ENCODE data around the gene ARHGEF5.
"Not testable (repeated sequence)": the region's sequence is repeated elsewhere in the genome, so short reads cannot be mapped to it uniquely, and the experiment has no call there.

Gene ARHGEF5

DNA sequence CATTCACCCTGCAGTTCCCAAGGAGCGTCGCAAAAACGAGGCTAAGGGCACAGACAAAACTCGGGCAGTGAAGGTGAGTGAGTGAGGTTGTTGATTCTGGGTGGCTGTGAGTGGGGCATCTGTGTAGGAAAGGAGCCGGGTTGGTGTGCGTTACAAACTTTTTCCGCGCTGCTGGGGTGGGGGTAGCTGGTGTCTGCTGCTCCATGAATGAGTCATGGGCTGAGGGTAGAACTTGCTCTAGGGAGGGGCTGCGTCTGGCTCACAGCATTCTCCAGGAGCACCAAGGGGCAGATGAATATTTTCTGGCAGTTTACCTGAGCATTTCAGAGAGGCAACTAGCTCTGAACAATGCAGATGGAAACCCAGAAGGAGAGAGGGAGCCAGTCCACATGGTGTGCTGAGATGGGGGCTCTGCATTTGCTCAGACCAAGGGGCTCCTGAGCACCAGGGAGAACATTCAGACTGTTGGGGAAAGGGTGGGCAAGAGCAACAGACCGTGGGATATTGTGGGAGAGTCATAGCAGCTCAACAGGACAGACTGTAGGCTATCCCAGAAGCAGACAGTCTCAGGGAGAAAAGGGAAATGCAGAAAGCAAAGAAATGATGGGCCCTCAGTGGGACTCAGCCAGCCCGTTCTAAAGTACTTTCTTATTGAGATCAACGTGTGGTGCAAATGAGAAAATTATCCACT lies 29.5 kb downstream of the ARHGEF5 start:
- no peak for DNase-seq

DNA sequence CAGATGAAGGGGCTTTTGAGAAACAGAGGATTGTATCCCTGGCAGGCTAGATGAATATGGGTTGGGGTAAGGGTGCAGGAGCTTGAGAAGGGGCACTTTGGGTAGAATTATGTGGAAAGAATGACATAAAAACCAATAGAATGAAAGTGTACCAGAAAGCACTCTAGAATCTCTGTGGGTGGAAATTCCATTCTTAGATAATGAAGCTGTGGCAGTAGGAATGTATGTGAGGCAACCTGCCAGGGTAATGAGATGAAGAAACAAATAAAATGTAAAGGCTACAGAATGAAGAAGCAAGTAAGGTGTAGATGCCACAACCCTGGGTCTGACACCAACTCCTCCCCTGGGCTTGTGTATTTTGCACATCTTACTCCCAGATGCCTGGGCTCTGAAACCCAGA lies 31.5 kb downstream of the ARHGEF5 start:
- DNase-seq: no peak

DNA sequence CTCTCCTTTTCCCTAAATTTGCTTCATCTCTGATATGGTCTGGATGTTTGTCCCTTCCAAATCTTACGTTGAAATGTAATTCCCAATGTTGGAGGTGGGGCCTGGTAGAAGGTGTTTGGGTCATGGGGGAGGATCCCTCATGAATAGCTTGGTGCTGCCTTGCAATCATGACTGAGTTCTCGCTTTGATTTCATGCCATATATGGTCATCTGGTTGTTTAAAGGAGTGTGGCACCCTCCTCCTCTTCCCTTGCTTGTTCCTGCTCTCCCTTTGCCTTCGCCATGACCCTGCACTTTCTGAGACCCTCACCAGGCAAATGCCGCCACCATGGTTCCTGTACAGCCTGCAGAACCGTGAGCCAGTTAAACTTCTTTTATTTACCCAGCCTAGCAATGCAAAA lies 33.7 kb downstream of the ARHGEF5 start:
- DNase-seq: no peak

DNA sequence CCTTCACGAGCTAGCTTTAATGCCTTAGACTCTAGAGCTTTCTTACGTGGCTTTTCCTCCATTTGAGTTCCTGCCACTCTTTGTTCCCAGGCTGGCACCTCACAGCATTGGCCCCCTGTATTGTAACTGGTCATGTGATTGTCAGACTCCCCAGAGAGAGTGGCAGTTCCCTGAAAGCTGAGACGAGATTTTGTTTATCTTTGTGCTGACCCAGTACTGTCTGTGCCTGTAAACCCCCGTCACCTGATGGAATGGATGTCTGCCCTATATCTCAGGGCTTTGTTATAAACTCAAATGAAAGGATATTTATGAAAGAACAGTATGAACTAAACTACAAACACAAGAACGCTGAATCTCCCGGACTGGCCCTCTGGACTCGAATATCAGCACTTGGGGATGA lies 35.3 kb downstream of the ARHGEF5 start:
- no peak for DNase-seq

DNA sequence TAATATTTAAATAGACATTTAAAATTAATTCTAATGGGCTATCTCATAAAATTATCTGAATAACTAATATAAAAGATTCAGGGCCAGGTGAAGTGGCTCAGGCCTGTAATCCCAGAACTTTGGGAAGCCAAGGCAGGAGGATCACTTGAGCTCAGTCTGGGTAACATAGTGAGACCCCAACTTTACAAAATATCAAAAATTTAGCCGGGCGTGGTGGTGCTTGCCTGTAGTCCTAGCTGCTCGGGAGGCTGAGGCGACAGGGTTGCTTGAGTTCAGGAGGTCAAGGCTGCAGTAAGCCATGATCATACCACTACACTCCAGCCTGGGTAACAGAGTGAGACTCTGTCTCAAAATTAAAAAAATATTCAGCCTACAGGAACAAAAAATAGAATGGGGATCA lies 35.8 kb downstream of the ARHGEF5 start:
- no peak for DNase-seq

DNA sequence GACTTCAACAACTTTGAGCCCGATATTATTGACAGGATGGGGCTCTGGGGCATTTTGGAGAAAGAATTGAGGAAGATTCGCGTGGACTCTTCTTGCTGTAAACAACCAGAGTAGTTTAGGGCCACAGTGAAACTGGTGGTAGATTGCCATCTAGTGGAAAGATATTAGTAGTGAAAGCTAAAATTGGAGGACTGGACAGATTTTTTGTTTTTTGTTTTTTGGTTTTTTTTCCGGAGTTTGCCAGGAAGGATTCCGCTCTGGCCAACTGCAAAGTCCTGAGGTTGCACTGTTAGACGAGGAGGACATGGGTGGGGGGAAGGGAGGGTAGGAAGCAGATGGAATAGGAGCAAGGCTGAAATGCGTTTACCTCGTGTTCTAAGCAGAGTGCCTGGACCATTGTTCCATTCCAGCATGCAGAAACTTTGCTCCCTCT lies 36.6 kb downstream of the ARHGEF5 start:
- DNase-seq: no peak

DNA sequence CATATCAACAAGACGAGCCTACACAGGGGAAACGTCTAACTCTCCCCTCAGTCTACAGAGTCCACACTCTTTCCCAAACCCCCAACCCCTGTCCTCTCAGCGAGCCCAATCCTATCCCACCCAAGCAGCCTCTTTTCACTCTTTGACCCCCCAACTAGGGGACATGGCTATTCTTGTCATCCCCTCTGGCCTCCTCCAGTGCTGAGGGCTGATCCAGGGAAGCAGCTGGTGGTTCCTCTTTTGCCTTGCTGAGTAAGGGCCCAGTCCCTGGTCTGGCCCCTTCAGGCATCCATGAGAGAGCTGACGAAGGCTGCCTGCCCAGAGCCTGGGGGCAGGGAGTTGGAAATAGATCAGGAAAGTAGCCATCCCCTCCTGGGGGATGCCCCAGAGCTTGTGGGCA lies 41.9 kb downstream of the ARHGEF5 start:
- DNase-seq: no peak

DNA sequence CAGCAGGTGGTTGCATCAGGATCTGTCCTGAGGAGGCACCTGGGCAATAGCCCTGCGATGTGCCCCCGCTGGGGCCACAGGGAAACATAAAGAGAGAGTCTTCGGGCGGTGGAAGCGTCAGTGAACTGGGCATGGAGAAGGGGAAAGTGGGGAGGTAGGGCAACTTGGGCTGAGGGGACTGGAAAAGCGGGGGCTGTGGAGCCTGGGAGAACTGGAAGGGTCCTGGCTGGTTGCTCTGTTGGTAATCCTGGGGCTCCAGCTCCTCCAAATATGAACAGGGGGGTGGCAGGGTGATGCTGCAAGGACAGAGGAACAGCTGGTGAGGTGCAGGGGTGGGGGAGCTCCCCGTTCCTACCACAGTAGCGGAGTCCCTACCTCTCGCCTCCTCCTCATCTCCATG lies 43.1 kb downstream of the ARHGEF5 start:
- DNase-seq: no peak

DNA sequence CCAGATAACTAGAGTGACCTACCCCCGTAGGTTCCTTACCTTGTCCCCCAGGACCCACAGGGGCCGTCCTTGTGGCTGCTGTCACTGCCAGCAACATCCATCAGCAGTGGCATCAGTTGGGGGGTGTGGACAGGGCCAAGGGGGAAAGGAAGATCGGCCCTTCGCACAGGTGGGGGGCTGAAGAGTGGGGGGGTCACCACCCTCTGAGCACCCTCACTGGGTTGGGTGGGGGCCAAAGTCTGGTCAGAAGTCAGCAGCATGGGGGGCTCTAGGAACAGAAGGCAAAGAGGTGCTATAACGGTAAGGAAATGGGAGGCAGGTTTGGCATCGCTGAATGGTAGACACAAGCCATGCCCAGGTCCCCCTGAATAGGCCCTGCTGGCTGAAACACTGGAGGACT lies 43.7 kb downstream of the ARHGEF5 start:
- no peak for DNase-seq

DNA sequence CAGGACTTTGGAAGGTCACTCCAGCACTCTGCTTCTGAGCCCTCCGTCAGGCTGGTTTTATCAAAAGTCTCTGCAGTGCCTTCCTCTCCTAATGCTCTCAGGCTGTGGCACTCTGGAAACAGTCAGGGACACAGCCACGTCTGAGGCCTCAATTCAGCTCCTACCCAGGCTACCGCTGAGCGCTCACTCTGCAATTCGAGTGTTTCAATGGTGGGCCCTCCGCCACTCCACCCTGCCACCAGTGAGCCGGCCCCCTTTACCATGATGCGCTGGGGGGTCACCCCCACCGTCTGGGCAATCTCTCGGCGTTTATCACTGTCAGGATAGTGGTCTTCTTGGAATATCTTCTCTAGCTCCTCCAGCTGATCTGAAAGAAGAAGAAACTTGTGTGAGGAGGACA lies 44.7 kb downstream of the ARHGEF5 start:
- no peak for DNase-seq

DNA sequence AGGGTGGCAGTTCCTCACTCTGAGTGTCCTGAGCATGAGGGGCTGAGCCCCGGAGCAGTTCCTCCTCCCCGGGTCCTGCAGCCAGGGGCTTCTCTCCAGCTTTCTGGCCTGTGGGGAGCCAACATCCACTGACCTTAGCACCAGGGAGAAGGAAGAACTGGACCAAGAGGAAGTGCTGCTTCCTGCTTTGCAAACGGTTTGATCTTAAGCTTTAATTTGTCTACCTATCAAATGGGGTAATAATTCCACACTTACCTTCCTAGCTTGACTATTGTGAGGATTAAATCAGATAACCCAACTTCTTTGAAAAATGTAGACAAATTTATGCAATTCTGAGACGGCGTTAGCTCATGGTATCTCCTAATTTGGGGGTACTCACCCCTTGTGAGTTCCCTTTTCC lies 46.3 kb downstream of the ARHGEF5 start:
- no peak for DNase-seq

DNA sequence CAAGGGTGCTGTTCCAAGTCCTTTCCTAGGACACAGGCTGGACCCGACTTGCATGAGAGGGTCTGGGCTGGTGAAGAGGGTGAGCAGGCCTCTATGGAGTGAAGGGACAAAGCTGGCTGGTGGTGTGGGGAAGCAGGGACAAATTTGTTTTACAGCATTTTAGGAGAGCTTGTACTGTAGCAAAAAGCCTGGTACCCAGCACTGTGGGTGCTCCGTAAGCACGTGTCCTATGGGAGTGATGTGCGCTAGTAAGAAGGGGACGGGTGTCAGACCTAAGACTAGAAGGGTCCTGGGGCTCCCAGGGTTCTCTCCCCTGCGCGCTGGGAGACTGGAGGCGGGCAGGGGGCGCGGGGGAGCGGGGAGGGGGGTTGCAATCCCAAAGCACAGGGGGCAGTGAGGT lies 47.9 kb downstream of the ARHGEF5 start:
- DNase-seq: no peak

DNA sequence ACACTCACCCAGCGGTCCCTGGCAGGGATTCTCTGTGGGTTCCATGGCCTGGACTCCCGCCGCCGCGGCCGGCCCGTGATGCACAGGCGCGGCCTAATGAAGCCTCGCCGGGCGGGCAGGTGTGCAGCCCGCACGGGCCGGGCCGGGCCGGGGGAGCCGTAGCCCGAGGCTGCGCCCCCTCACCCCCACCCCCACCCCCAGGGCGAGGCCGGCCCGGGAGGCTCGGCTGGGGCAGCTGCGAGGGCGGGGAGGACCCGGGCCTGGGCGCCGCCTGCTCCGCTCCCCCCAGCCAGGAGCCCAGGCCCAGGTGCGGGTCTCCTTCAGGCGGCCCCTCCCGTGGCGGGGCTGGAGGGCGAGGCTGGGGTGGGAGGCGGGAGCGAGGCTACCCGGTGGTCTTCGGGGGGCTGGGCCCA lies 48.5 kb downstream of the ARHGEF5 start, which contains the start of gene NOBOX:
NOBOX (minus strand) TSS at position 45 of the 413 bp plus-strand sequence.
- DNase-seq: no peak

DNA sequence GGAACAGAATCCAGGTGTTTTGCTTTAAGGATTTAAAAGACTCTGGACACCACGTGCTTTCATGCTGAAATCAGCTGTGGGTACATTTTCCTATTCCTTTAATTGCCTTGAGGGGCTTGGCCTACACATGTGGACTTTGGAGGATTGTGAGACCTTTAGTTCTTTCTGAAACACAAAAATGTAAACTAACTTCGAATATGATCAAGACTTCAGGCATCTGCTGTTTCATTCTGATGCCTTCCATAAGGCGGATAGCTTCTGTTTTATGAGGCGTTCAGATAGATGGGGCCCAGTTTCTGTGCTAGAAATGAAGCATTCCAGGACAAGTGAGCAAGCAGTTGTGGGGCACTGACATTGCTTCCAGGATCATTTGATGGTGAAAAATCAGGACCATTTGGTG lies 49.7 kb downstream of the ARHGEF5 start:
- no peak for DNase-seq

DNA sequence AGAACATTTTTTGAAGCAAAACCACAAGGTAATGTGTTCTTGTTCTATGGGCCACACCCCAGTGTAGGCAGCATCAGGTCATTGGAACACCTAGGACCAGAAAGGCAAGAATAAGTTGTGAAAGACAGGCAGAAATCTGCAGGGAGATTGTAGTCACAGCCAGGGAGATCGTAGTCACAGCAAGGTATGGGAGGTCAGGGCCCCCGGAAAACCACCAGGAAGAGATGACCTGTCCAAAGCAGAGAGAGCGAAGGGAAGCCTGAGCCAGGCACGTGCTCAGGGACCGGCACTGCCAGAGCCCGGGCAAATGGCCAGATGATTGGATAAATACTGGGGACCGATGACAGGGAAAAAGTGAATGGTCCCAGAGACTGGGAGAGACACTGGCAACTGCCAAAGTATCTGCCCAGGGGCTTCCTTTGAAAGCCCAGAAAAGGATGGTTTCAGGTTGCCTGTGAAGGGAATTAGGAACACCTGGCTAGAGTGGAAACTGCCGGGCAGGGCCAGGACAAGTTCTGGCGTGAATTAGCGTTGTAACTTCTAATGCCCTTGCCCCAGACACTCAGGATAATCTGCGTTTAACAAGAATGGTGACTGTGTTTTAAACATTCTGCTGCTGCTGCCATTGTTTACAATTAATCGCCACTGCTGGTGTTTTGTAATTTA lies 52.2 kb downstream of the ARHGEF5 start:
- no peak for DNase-seq

DNA sequence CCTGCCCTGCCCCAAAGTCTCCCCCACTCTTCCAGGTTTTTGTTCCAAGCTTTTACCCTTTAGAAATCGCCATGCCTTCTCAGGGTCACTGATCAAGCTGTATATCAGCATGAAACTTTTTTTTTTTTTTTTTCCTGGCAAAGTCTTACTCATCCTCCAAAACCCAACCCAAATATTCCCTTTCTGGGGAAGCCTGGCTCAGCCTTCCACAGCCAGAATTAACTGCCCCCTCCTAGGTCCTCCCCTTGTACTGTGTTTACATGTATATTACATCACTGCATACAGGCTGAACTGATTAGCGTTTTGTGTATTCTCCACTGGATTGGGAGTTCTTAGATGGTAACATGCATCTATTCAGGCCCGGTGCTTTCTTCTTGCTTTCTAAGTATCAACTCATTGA lies 52.9 kb downstream of the ARHGEF5 start:
- DNase-seq: no peak

DNA sequence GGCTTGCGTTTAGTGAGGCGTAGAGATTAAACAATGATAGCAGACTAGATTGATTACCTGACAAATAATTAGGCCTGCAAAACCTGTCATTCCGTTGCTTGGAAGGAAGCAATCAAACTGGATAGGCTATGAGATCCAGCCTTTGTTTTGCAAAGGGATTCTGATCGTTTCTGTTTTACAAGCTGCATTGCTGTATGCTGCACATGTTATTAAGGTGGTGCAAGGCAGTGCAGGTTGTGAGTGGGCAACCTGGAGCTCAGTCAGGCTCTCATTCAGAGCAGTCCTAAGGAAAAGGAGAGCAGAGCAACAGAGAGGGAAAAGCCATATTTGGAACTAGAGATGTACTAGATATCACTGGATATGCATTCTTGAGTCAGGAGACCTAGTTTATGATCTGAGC lies 55.2 kb downstream of the ARHGEF5 start:
- no peak for DNase-seq

DNA sequence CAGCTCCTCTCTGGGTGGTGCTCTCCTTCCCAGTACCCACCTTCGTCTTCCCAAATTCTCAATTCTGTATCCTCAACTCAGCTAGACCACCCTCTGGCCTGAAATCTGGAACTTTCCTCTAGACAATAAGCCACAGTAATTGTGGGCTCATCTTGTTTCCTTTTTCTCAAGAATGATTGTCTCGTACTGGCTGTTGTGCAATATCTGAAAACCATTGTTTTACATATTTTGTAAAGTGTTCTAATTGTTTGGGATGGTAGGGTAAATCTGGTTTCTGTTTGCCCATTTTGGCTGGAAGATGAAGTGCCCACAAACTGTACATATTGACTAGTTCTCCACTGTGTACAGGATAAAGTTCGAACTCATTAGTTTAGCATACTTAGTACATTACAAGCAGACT lies 59.6 kb downstream of the ARHGEF5 start:
- DNase-seq: no peak

DNA sequence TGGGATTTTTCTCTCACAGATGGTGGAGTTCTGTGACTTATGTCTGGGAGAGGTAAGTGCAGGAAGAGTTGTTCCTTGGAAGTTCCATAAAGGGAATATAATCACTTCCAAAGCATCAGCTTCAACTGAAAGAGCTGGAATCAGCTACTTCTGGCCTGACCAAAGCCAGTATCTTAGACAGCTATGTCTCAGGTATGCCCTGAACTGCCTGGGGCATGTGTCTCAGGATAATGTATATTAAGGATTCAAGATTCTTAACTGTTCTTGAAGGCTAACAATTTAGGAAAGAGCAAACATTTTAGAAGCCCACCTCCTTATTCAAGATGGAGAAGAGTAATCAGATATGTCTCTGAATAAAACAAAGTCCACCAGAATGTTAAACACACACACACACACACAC lies 60.7 kb downstream of the ARHGEF5 start:
- no peak for DNase-seq

DNA sequence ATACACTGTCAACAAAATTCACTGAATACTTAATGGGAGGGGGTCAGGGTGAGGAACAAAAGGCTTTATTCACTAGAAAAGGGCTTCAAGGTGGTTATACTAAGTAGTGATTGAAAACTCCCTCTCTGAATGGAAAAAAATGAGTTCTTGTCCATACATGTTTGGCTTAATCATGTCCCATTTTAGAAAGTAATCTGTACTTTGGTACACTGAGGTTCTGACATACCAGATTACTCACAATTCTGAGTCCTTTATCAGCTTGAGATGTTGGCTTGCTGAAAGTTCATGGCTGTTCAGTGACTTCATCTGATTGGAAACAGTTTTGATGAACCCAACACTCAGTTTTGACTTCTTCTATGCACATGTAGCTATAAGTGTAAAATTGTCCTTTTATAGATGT lies 61.1 kb downstream of the ARHGEF5 start:
- no peak for DNase-seq

DNA sequence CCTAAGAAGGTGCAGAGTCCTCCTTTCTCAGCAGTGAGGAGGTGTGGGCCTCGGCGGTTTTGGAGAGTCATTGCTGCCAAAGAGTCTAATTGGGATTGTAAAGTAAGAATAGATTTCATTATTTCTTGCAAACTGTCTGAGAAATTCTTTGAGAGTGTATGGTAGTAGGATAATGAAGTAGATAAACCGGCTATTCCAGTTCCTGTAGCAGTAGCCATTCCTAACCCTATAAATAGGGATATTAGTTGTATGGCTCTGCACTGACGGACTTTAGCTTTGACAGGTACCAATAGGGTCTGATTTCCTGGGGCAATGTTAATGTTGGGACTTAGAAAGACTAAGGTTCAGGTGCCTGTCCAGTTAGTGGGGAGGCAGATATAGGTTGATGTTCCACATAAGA lies 63.7 kb downstream of the ARHGEF5 start:
- not testable (repeated sequence) for DNase-seq

DNA sequence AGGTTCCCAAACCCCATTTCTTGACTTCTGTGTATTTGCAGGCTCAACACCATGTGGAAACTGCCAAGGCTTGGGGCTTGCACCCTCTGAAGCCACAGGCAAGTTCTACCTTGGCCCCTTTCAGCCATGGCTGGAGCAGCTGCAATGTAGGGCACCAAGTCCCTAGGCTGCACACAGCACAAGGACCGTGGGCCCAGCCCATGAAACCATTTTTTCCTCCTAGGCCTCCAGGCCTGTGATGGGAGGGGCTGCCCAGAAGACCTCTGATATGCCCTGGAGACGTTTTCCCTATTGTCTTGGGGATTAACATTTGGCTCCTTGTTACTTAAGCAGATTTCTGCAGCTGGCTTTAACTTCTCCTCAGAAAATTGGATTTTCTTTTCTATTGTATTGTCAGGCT lies 72.3 kb downstream of the ARHGEF5 start:
- DNase-seq: not testable (repeated sequence)

DNA sequence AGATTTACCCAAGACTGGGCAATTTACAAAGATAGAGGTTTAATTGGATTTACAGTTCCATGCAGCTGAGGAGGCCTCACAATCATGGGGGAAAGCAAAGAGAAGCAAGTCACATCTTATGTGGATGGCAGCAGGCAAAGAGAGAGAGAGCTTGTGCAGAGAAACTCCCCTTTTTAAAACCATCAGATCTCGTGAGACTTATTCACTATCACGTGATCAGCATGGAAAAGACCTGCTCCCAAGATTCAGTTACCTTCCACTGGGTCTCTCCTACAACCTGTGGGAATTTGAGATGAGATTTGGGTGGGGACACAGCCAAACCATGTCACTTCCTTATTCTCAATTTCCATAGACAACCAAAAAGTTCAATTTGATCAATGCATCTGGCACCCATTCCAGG lies 73.2 kb downstream of the ARHGEF5 start:
- no peak for DNase-seq

All from activated CD4-positive, CD25-positive, alpha-beta regulatory T cell treated with anti-CD3 and anti-CD28 coated beads, Interleukin-2, amount 50 U/mL, for 72 hours (primary cell).